GM12878 (cell line): ENCODE results near the gene WDR75. TPM values are rescaled to one million over a fixed set of nuclear protein-coding genes. Genes with fewer than 3 reads are reported as not detected.

ENCODE experiments used
- ATAC-seq: fragments of 200-7000 bp; cut with Tn5 transposase; 3 replicates; pipeline ENCODE4 v1.9.1; 2020; ENCODE audit warnings: mild to moderate bottlenecking, moderate library complexity
- Bru-seq: library from RNA; stranded (reverse); fragments of 400-500 nt; gene quantifications from one replicate; lab custom pipeline; 2021; lab: Mats Ljungman, UMichigan
- BruChase-seq, 2 experiments: library from RNA; stranded (reverse); fragments of 400-500 nt; gene quantifications; one replicate each; lab custom pipeline; 2021; lab: Mats Ljungman, UMichigan
- BruUV-seq: library from RNA; stranded (reverse); fragments of 400-500 nt; replicated peaks from 2 replicates; lab custom pipeline; 2021; lab: Mats Ljungman, UMichigan
- CTCF ChIA-PET: fragments of 300-600 bp; sonication (Branson Sonifier 250); formaldehyde crosslinking; extraction: SDS; loops from one replicate; lab custom pipeline; 2021; ENCODE audit warnings: inconsistent platforms; lab: Yijun Ruan, JAX
- POLR2A ChIA-PET: fragments of 350-600 bp; formaldehyde crosslinking; extraction: SDS; loops from one replicate; lab custom pipeline; 2021; ENCODE audit warnings: inconsistent platforms; lab: Charles Lee
- RAD21 ChIA-PET: fragments of 300-600 bp; sonication (Branson Sonifier 250); formaldehyde crosslinking; loops from one replicate; lab custom pipeline; 2023; ENCODE audit warnings: antibody characterized with exemption; ENCODE audit not compliant: unreplicated experiment; lab: Charles Lee
- SMC1A ChIA-PET: fragments of 300-600 bp; sonication (Branson Sonifier 250); formaldehyde crosslinking; loops from one replicate; lab custom pipeline; 2023; ENCODE audit not compliant: unreplicated experiment, uncharacterized antibody; lab: Charles Lee
- DNase-seq: peaks from one replicate; pipeline ENCODE4 v3.0.0-alpha.2; 2011; ENCODE audit warnings: low read depth, low spot score
- FAIRE-seq: peaks from 3 replicates; lab custom pipeline; 2011; peaks lifted over from hg19 to GRCh38; lab: Jason Lieb, UNC
- H2AFZ ChIP-seq: 2 replicates; pipeline ENCODE4 v1.6.0; 2011; ENCODE audit warnings: low read depth, low read length, control low read depth; ENCODE audit not compliant: control insufficient read depth
- H3K27ac ChIP-seq: 2 replicates; pipeline ENCODE4 v1.5.1; 2011; ENCODE audit warnings: control low read depth; ENCODE audit not compliant: control insufficient read depth, insufficient read depth
- H3K27me3 ChIP-seq, 2 experiments: replicated peaks in 1 of 2; 2 replicates each; pipeline versions ENCODE4 v1.6.0 to v1.6.1; 2011; ENCODE audit warnings: low read length in 1 of 2; ENCODE audit not compliant: control insufficient read depth in 2 of 2, insufficient read depth in 2 of 2
- H3K36me3 ChIP-seq, 2 experiments: 2 replicates each; pipeline ENCODE4 v1.5.1; 2011; ENCODE audit warnings: low read length in 1 of 2; ENCODE audit not compliant: control insufficient read depth in 2 of 2, insufficient read depth in 2 of 2
- H3K4me1 ChIP-seq: 2 replicates; pipeline ENCODE4 v1.6.1; 2011; ENCODE audit warnings: mild to moderate bottlenecking, low read length, moderate library complexity, mixed read lengths; ENCODE audit not compliant: control insufficient read depth, insufficient read depth
- H3K4me2 ChIP-seq: 2 replicates; pipeline ENCODE4 v1.6.0; 2011; ENCODE audit warnings: control low read depth; ENCODE audit not compliant: control insufficient read depth, insufficient read depth
- H3K4me3 ChIP-seq: fragments of 200-600 bp; sonication (generic); 2 replicates; pipeline ENCODE4 v1.5.1; 2016
- H3K79me2 ChIP-seq: 2 replicates; pipeline ENCODE4 v1.6.0; 2011; ENCODE audit warnings: low read length; ENCODE audit not compliant: control insufficient read depth, insufficient read depth
- H3K9ac ChIP-seq: 2 replicates; pipeline ENCODE4 v1.8.0; 2011; ENCODE audit warnings: low read length, control low read depth, mixed read lengths; ENCODE audit not compliant: control insufficient read depth, insufficient read depth
- H3K9me3 ChIP-seq: replicated peaks from 3 replicates; pipeline ENCODE4 v1.5.1; 2011; ENCODE audit warnings: mild to moderate bottlenecking, low read length; ENCODE audit not compliant: control insufficient read depth, insufficient read depth
- H4K20me1 ChIP-seq: 2 replicates; pipeline ENCODE4 v1.6.0; 2011; ENCODE audit not compliant: control insufficient read depth, insufficient read depth
- CREM ChIP-seq: IDR thresholded peaks from 2 replicates; pipeline ENCODE4 v1.6.1; 2014; ENCODE audit warnings: antibody characterized with exemption, low read depth
- CUX1 ChIP-seq: IDR thresholded peaks from 2 replicates; pipeline ENCODE4 v1.6.1; 2012; ENCODE audit warnings: improper control_type of control experiment, low read depth, low read length; ENCODE audit not compliant: insufficient replicate concordance
- JUND ChIP-seq: IDR thresholded peaks from 2 replicates; pipeline ENCODE4 v1.6.1; 2012; ENCODE audit warnings: low read depth, mild to moderate bottlenecking, low read length, improper control_type of control experiment, moderate library complexity
- KDM1A ChIP-seq: fragments of 200-600 bp; sonication (generic); IDR thresholded peaks from 2 replicates; pipeline ENCODE4 v1.6.1; 2016; ENCODE audit warnings: borderline replicate concordance
- PML ChIP-seq: IDR thresholded peaks from 2 replicates; pipeline ENCODE4 v1.6.1; 2012; ENCODE audit warnings: low read length, inconsistent platforms
- RFX5 ChIP-seq: IDR thresholded peaks from 2 replicates; pipeline ENCODE4 v1.6.1; 2011; ENCODE audit warnings: low read depth, low read length, improper control_type of control experiment
- SIN3A ChIP-seq: IDR thresholded peaks from 2 replicates; pipeline ENCODE4 v1.6.1; 2012; ENCODE audit warnings: low read depth, low read length, improper control_type of control experiment
- SMC3 ChIP-seq: IDR thresholded peaks from 2 replicates; pipeline ENCODE4 v1.6.1; 2011; ENCODE audit warnings: low read length, improper control_type of control experiment, borderline replicate concordance
- SRF ChIP-seq, 2 experiments: IDR thresholded peaks; 2 replicates each; pipeline ENCODE4 v1.6.1; 2011; ENCODE audit warnings: low read depth in 2 of 2, low read length in 2 of 2, mild to moderate bottlenecking in 1 of 2, moderate library complexity in 1 of 2
- YBX1 ChIP-seq: fragments of 450-650 bp; IDR thresholded peaks from 2 replicates; pipeline ENCODE4 v1.6.1; 2016; ENCODE audit warnings: antibody characterized with exemption
- WGBS: methylation state at CpG from one replicate; pipeline ENCODE4 v1.1.6; 2016; ENCODE audit warnings: low lambda C conversion rate; ENCODE audit not compliant: insufficient replicate concordance, insufficient coverage; ENCODE audit errors: missing lambda C conversion rate; 5-methylcytosine and 5-hydroxymethylcytosine counted together
- in situ Hi-C: fragments of 300-500 bp; cut with MboI; formaldehyde crosslinking; loops from 9 replicates; pipeline ENCODE4 v1.14.3; 2018; ENCODE audit warnings: mixed read lengths
- intact Hi-C: fragments of 100-400 bp; cut with micrococcal nuclease; formaldehyde crosslinking; loops from one replicate; pipeline ENCODE4 v1.14.2; 2022; ENCODE audit not compliant: unreplicated experiment
- long read RNA-seq, 2 experiments: library from polyadenylated mRNA; unstranded; transcript quantifications; one replicate each; pipeline ENCODE4 v2.0.0, GENCODE V29; 2019 to 2020
- polyA minus RNA-seq, 3 experiments: library from RNA; depleted of rRNA, polyadenylated mRNA; stranded (reverse); fragments of >200 nt; gene quantifications; 2 replicates each; pipeline ENCODE4 v1.2.3, GENCODE V29; 2011
- polyA plus RNA-seq, 11 experiments: library from polyadenylated mRNA; depleted of rRNA in 4 of 11; unstranded in 6 of 11; stranded (reverse) in 5 of 11; fragments of >200 nt; fragmentation: Nextera tagmentation in 4 of 11; fragmentation: Illumina TruSeq in 1 of 11; extraction: Ambion mirVana in 4 of 11; extraction: Trizol in 1 of 11; gene quantifications; 1 replicate in 1 of 11; 2 replicates in 10 of 11; pipeline versions ENCODE4 v1.2.1 to v1.2.3, GENCODE V29; 2011 to 2016; ENCODE audit warnings: inconsistent platforms in 2 of 11, missing spikeins in 2 of 11, low read depth in 1 of 11
- total RNA-seq, 4 experiments: library from RNA; depleted of rRNA in 3 of 4; stranded (reverse); fragments of >200 nt in 3 of 4; fragmentation: Illumina TruSeq in 1 of 4; extraction: Trizol in 1 of 4; gene quantifications; 2 replicates each; pipeline versions ENCODE4 v1.2.1 to v1.2.3, GENCODE V29; 2013 to 2021
- TF ChIP-seq, protein P1 (sequence below): IDR thresholded peaks from 2 replicates; pipeline ENCODE4 v1.6.1; 2011; ENCODE audit warnings: low read depth, mild to moderate bottlenecking, low read length, moderate library complexity, borderline replicate concordance; ENCODE audit errors: extremely low read depth

The WDR75 gene
- total RNA-seq (2013; cell fraction: nucleolus; rRNA removed) = 174 and 201 TPM in 2 replicates
- 77.9 and 86.9 TPM in 2 replicates for total RNA-seq (2014; rRNA removed)
- 72.9 and 75.9 TPM in 2 replicates for total RNA-seq (2014; rRNA removed; fragmentation: Illumina TruSeq; extraction: Trizol)
- 50.5 and 56.7 TPM in 2 replicates for total RNA-seq (2021)
- 17.2 TPM for polyA plus RNA-seq (2011; ENCODE audit: low read depth)
- 98.5 and 148 TPM in 2 replicates for polyA plus RNA-seq (2011; rRNA removed)
- 31.9 and 39.6 TPM in 2 replicates for polyA plus RNA-seq (2011; cell fraction: cytosol; rRNA removed)
- polyA plus RNA-seq (2011; cell fraction: nucleus; rRNA removed) = 110 and 122 TPM in 2 replicates
- polyA plus RNA-seq (2012) = 25.3 and 32.0 TPM in 2 replicates
- polyA plus RNA-seq (2014; fragmentation: Illumina TruSeq; extraction: Trizol) = 87.6 and 100 TPM in 2 replicates
- 10 to 100 TPM; 53.1 to 55.2 TPM for polyA plus RNA-seq (2014; fragmentation: Nextera tagmentation; extraction: Ambion mirVana)
- 45.3 and 59.1 TPM in 2 replicates for polyA plus RNA-seq (2014; rRNA removed)
- polyA plus RNA-seq (2016; fragmentation: Nextera tagmentation; extraction: Ambion mirVana) = 10 to 100 TPM; 69.2 to 73.9 TPM
- polyA minus RNA-seq (2011; rRNA and poly(A)+ RNA removed) = 89.7 and 98.2 TPM in 2 replicates
- polyA minus RNA-seq (2011; cell fraction: cytosol; rRNA and poly(A)+ RNA removed) = 14.6 and 23.1 TPM in 2 replicates
- 161 and 167 TPM in 2 replicates for polyA minus RNA-seq (2011; cell fraction: nucleus; rRNA and poly(A)+ RNA removed)
- percentile 94 among the genes with signal in this experiment for Bru-seq, nascent RNA
- BruChase-seq, experiment 1, labeled RNA remaining after a 6-hour chase = percentile 95 among the genes with signal in this experiment
- percentile 96 among the genes with signal in this experiment for BruChase-seq, experiment 2, labeled RNA remaining after a 2-hour chase
- long read RNA-seq, experiment 1, transcript WDR75-201 (21 exons, 2,701 nt) = major isoform, 52 of 63 reads
- long read RNA-seq, experiment 1, partial matches to known transcripts = 5 of 63 reads
- long read RNA-seq, experiment 1, other reads (novel, unspliced or antisense) = 6 of 63 reads
- long read RNA-seq, experiment 2, transcript WDR75-204 (5 exons, 706 nt) = minor isoform, 5 of 418 reads
- long read RNA-seq, experiment 2, transcript WDR75-201 (21 exons, 2,701 nt) = major isoform, 345 of 418 reads
- long read RNA-seq, experiment 2, partial matches to known transcripts = 42 of 418 reads
- long read RNA-seq, experiment 2, other reads (novel, unspliced or antisense) = 26 of 418 reads

DNA sequence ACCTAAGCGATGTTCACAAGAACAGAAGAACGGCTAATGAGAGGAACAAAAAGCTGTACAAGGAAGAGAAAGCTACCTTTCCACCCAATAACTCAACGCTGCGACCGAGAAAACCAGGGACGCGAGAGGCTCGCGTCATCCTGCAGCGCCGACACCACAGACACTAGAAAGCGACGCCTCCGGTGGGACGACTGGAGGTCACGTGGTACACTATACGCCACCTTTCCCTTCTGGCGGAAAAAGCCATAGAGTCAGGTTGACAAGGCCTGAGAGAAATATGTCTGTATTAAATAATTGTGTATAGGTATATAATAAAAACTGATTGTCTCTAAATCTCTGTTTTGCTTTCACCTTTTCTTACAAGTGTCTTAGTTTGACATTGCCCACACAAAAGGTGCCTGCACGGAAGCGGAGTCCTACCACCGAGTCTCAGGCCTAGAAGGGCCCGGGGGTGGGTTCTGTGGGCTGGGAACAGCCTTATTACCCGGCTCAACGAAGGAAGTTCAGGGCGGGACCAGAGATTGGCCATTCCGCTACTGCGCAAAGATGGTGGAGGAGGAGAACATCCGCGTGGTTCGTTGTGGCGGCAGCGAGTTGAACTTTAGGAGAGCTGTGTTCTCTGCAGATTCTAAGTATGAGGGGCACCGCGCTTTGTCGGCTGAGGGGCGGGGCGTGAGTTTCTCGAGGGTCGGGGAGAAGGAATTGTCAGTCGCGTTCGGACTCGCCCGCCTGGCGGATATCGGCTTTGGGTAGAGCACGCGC lies at the start of gene WDR75:
Gene WDR75 (plus strand): TSS at position 528 of the 762 bp plus-strand sequence. CDS start 19 bp downstream, at position 547.
- ATAC-seq (peak; percentile 92), FAIRE-seq (peak; percentile 99), DNase-seq (peak; percentile 84)
- in situ Hi-C loops (no loop called here), intact Hi-C loops (loop anchor here (10.0 kb wide), 1 partner anchor 324 kb away; the partner anchor contains the start of gene OSGEPL1)
- no peaks in the 10 kb centered on the region for H3K27me3 ChIP-seq
- peak within 1 kb of the TSS; percentile 92 for H3K9ac ChIP-seq
- H3K27ac ChIP-seq = peak within 1 kb of the TSS; percentile 71
- ChIA-PET SMC1A (interaction anchor here (0.6 to 3.7 kb wide), 6 partner anchors 10 to 463 kb away, joined by 3 to 19 read pairs (median 3); no protein-coding TSS in a partner anchor), CTCF (interaction anchor here (0.9 to 1.3 kb wide), 4 partner anchors 30 to 463 kb away, joined by 3 read pairs; partner anchors contain the start of gene OSGEPL1), POLR2A (interaction anchor here (0.6 to 1.7 kb wide), 3 partner anchors 13 to 322 kb away, joined by 3 to 4 read pairs (median 4); no protein-coding TSS in a partner anchor), RAD21 (interaction anchor here (0.8 to 1.5 kb wide), 3 partner anchors 29 to 336 kb away, joined by 3 read pairs; no protein-coding TSS in a partner anchor)
- H3K4me2 ChIP-seq = peak within 1 kb of the TSS; percentile 89
- H3K4me1 ChIP-seq = peaks cover 28% of the 10 kb centered on the region
- H2AFZ ChIP-seq = peak within 1 kb of the TSS; percentile 99
- H3K9me3 ChIP-seq = no peaks in the 10 kb centered on the region; the same call in 2 of the 3 replicates
- no TSS peak for BruUV-seq
- peak within 1 kb of the TSS; percentile 86 for H3K4me3 ChIP-seq
- H3K79me2 ChIP-seq = peaks cover 49% of the 10 kb centered on the region
- no peaks in the 10 kb centered on the region for H3K36me3 ChIP-seq
- no peaks in the 10 kb centered on the region for H4K20me1 ChIP-seq
- WGBS = under 1% methylated on average over 48 of the region's 48 CpGs
- TF ChIP-seq, protein P1, sequence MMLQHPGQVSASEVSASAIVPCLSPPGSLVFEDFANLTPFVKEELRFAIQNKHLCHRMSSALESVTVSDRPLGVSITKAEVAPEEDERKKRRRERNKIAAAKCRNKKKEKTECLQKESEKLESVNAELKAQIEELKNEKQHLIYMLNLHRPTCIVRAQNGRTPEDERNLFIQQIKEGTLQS = peak; percentile 95
- peak; percentile 9; the same call in 1 of the 2 replicates for TF ChIP-seq RFX5
- TF ChIP-seq YBX1 = no peak
- no peak for TF ChIP-seq SMC3
- peak in 1 of 2 experiments; percentile 86; a peak in 2 of 4 replicates for TF ChIP-seq SRF (IDR thresholded peaks at IDR 0.05; ENCODE audit: low read depth in 2 of 2, low read length in 2 of 2)
- TF ChIP-seq KDM1A = no peak
- peak; percentile 59; the same call in 1 of the 2 replicates for TF ChIP-seq SIN3A
- TF ChIP-seq CUX1 = no peak
- TF ChIP-seq PML = peak; percentile 94
- TF ChIP-seq CREM = peak; percentile 100
- TF ChIP-seq JUND = no peak
